SK-N-SH (cell line): ENCODE data around the gene ORM1. TPM values are rescaled to one million over a fixed set of nuclear protein-coding genes. Genes with fewer than 3 reads are reported as not detected.

Experiments
- CTCF ChIA-PET: fragments of 300-600, 350-600 bp; formaldehyde crosslinking; extraction: SDS; loops from one replicate; lab custom pipeline; 2021; lab: Yijun Ruan, JAX
- POLR2A ChIA-PET: fragments of 350-600 bp; sonication (Branson Sonifier 250); formaldehyde crosslinking; extraction: SDS; loops from one replicate; lab custom pipeline; 2020; ENCODE audit warnings: antibody characterized with exemption, inconsistent platforms; lab: Yijun Ruan, JAX
- DNase-seq: peaks from one replicate; pipeline ENCODE4 v3.0.0; 2012
- H2AFZ ChIP-seq: fragments of 200-600 bp; sonication (generic); 2 replicates; pipeline ENCODE4 v1.8.1; 2016; ENCODE audit warnings: antibody characterized with exemption, mild to moderate bottlenecking, low read depth
- H3F3A ChIP-seq: fragments of 200-600 bp; sonication (generic); replicated peaks from 2 replicates; pipeline ENCODE3; 2016; ENCODE audit warnings: antibody characterized with exemption, mild to moderate bottlenecking; ENCODE audit not compliant: insufficient read depth
- H3K27ac ChIP-seq, 2 experiments: fragments of 200-500 bp in 1 of 2; fragments of 200-600 bp in 1 of 2; sonication (Bioruptor generic) in 1 of 2; sonication (generic), shearing (Covaris generic) in 1 of 2; 2 replicates each; pipeline versions ENCODE4 v1.5.1 to v1.6.1; 2014 to 2016; ENCODE audit warnings: low read depth in 2 of 2, inconsistent platforms in 1 of 2, low read length in 1 of 2, mild to moderate bottlenecking in 1 of 2, mixed read lengths in 1 of 2
- H3K27me3 ChIP-seq: fragments of 200-600 bp; sonication (generic), shearing (Covaris generic); 2 replicates; pipeline ENCODE4 v1.6.1; 2016; ENCODE audit warnings: mixed run types; ENCODE audit not compliant: insufficient read depth
- H3K36me3 ChIP-seq, 2 experiments: fragments of 200-500 bp in 1 of 2; fragments of 200-600 bp in 1 of 2; sonication (Bioruptor generic) in 1 of 2; sonication (generic) in 1 of 2; replicated peaks in 1 of 2; 2 replicates each; pipeline versions ENCODE3 to v1.5.1; 2014 to 2016; ENCODE audit warnings: low read length in 1 of 2, mild to moderate bottlenecking in 1 of 2; ENCODE audit not compliant: insufficient read depth in 2 of 2, control insufficient read depth in 1 of 2
- H3K4me1 ChIP-seq, 2 experiments: fragments of 200-500 bp in 1 of 2; fragments of 200-600 bp in 1 of 2; sonication (Bioruptor generic) in 1 of 2; sonication (generic), shearing (Covaris generic) in 1 of 2; 2 replicates each; pipeline versions ENCODE4 v1.5.1 to v1.6.1; 2014 to 2016; ENCODE audit warnings: low read depth in 1 of 2, low read length in 1 of 2, mixed run types in 1 of 2; ENCODE audit not compliant: insufficient read depth in 2 of 2, control insufficient read depth in 1 of 2
- H3K4me2 ChIP-seq: fragments of 200-600 bp; sonication (generic), shearing (Covaris generic); 2 replicates; pipeline ENCODE4 v1.6.1; 2017; ENCODE audit warnings: mixed run types
- H3K4me3 ChIP-seq, 2 experiments: fragments of 200-500 bp in 1 of 2; fragments of 200-600 bp in 1 of 2; sonication (Bioruptor generic) in 1 of 2; sonication (generic), shearing (Covaris generic) in 1 of 2; 2 replicates each; pipeline versions ENCODE4 v1.5.1 to v1.8.1; 2014 to 2016; ENCODE audit warnings: low read depth in 2 of 2, inconsistent platforms in 1 of 2, low read length in 1 of 2, mild to moderate bottlenecking in 1 of 2, mixed read lengths in 1 of 2, moderate library complexity in 1 of 2
- H3K79me2 ChIP-seq: fragments of 200-600 bp; sonication (generic); 2 replicates; pipeline ENCODE4 v1.8.1; 2017; ENCODE audit warnings: mild to moderate bottlenecking; ENCODE audit not compliant: insufficient read depth
- H3K9ac ChIP-seq: fragments of 200-600 bp; sonication (generic); 2 replicates; pipeline ENCODE4 v1.6.1; 2017; ENCODE audit warnings: mixed run types
- H3K9me2 ChIP-seq: fragments of 200-600 bp; sonication (generic); 2 replicates; pipeline ENCODE4 v1.6.1; 2017; ENCODE audit warnings: mixed run types
- H3K9me3 ChIP-seq: fragments of 200-600 bp; sonication (generic); 2 replicates; pipeline ENCODE4 v1.6.1; 2017; ENCODE audit warnings: mixed run types, mild to moderate bottlenecking, moderate library complexity
- H4K20me1 ChIP-seq: fragments of 200-600 bp; sonication (generic); 2 replicates; pipeline ENCODE4 v1.6.1; 2017; ENCODE audit warnings: mild to moderate bottlenecking, mixed run types; ENCODE audit not compliant: insufficient read depth
- CHD2 ChIP-seq: fragments of 150-350 bp; IDR thresholded peaks from 2 replicates; pipeline ENCODE4 v1.6.1; 2018; ENCODE audit warnings: low read length; ENCODE audit not compliant: partially characterized antibody
- FOXJ3 ChIP-seq: sonication (generic); formaldehyde crosslinking; IDR thresholded peaks from 2 replicates; pipeline ENCODE4 v1.5.1; 2020; ENCODE audit warnings: mild to moderate bottlenecking, missing genetic modification reagents
- FOXM1 ChIP-seq: IDR thresholded peaks from 2 replicates; pipeline ENCODE4 v1.4.0; 2012; ENCODE audit warnings: low read depth, mild to moderate bottlenecking
- GABPA ChIP-seq: IDR thresholded peaks from 2 replicates; pipeline ENCODE4 v1.4.0; 2012; ENCODE audit warnings: low read depth, mild to moderate bottlenecking
- NRF1 ChIP-seq: IDR thresholded peaks from 2 replicates; pipeline ENCODE4 v1.6.1; 2012; ENCODE audit warnings: low read depth, mild to moderate bottlenecking, low read length
- RAD21 ChIP-seq: IDR thresholded peaks from 2 replicates; pipeline ENCODE4 v1.6.1; 2012; ENCODE audit warnings: mild to moderate bottlenecking, low read length
- RCOR1 ChIP-seq: fragments of 150-350 bp; IDR thresholded peaks from 2 replicates; pipeline ENCODE4 v1.6.1; 2017; ENCODE audit warnings: antibody characterized with exemption, low read length
- RFX5 ChIP-seq: IDR thresholded peaks from 2 replicates; pipeline ENCODE4 v1.6.1; 2012; ENCODE audit warnings: mild to moderate bottlenecking, improper control_type of control experiment, low read length
- SIN3A ChIP-seq: IDR thresholded peaks from 2 replicates; pipeline ENCODE4 v1.6.1; 2012; ENCODE audit warnings: low read depth, mild to moderate bottlenecking, low read length, moderate library complexity, borderline replicate concordance
- SMC3 ChIP-seq: IDR thresholded peaks from 2 replicates; pipeline ENCODE4 v1.6.1; 2012; ENCODE audit warnings: low read depth, low read length, improper control_type of control experiment
- TAF1 ChIP-seq: IDR thresholded peaks from 2 replicates; pipeline ENCODE4 v1.6.1; 2012; ENCODE audit warnings: low read depth, mild to moderate bottlenecking, low read length, moderate library complexity, borderline replicate concordance
- YY1 ChIP-seq: IDR thresholded peaks from 2 replicates; pipeline ENCODE4 v1.4.0; 2012; ENCODE audit warnings: low read depth, mild to moderate bottlenecking
- WGBS: methylation state at CpG from one replicate; pipeline ENCODE4 v1.1.6; 2017; ENCODE audit warnings: low lambda C conversion rate; 5-methylcytosine and 5-hydroxymethylcytosine counted together
- polyA plus RNA-seq, 3 experiments: library from polyadenylated mRNA; depleted of rRNA; stranded (reverse); fragments of >200 nt; gene quantifications; 2 replicates each; pipeline ENCODE4 v1.2.3, GENCODE V29; 2012
- TF ChIP-seq, protein P1 (sequence below): fragments of 150-350 bp; IDR thresholded peaks from 2 replicates; pipeline ENCODE4 v1.6.1; 2016; ENCODE audit warnings: mild to moderate bottlenecking, low read depth, low read length
- TF ChIP-seq, protein P2 (sequence below): IDR thresholded peaks from 2 replicates; pipeline ENCODE4 v1.4.0; 2012; ENCODE audit warnings: low read depth, borderline replicate concordance
- TF ChIP-seq, protein P3 (sequence below): fragments of 200-600 bp; sonication (generic); IDR thresholded peaks from 2 replicates; pipeline ENCODE4 v1.6.1; 2017; ENCODE audit warnings: antibody characterized with exemption, mild to moderate bottlenecking, moderate library complexity
- TF ChIP-seq, protein P4 (sequence below): IDR thresholded peaks from 2 replicates; pipeline ENCODE4 v1.6.1; 2012; ENCODE audit warnings: mild to moderate bottlenecking, low read depth, low read length, moderate library complexity
- TF ChIP-seq, protein P5 (sequence below): IDR thresholded peaks from 2 replicates; pipeline ENCODE4 v1.4.0; 2012; ENCODE audit warnings: low read depth
- TF ChIP-seq, protein P6 (sequence below): fragments of 150-350 bp; IDR thresholded peaks from 2 replicates; pipeline ENCODE4 v1.6.1; 2017; ENCODE audit warnings: antibody characterized with exemption, low read length, low read depth, borderline replicate concordance

The ORM1 gene
- polyA plus RNA-seq, 1 of the 3 experiments (the other 2 are of a cell fraction) = not detected

DNA sequence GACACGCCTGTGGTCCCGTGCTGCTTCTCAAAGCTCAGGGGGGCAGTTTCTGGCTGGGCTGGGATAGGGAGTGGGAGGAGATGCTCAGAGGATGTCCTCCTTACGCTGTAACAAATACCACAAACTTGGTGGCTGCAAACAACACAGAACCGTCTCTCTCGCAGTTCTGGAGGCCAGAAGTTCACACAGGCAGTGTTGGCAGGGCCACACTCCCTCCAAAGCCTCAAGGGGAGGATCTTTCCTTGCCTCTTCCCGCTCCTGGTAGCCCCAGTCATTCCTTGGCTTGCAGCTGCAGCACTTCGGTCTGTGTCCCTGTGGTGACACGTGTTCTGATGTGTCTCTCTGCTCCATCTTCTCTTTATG is 10.4 kb upstream of the ORM1 start:
- Histone ChIP-seq H3K36me3 (peaks cover 0 to 3% of the 10 kb centered on the region in 2 experiments), H3K79me2 (no peaks in the 10 kb centered on the region), H3F3A (no peaks in the 10 kb centered on the region), H3K9me2 (no peaks in the 10 kb centered on the region), H3K4me2 (no peak overlapping the region), H3K9me3 (no peaks in the 10 kb centered on the region), H4K20me1 (no peaks in the 10 kb centered on the region), H3K4me1 (no peaks in the 10 kb centered on the region), H3K9ac (no peak overlapping the region), H3K27ac (no peak overlapping the region), H3K27me3 (no peaks in the 10 kb centered on the region), H3K4me3 (no peak overlapping the region), H2AFZ (no peak overlapping the region)
- DNase-seq = no peak
- TF ChIP-seq NRF1 = no peak
- no peak for TF ChIP-seq CHD2
- WGBS = 96% methylated on average over 8 of the region's 8 CpGs
- ChIA-PET CTCF (no interaction called here), POLR2A (no interaction called here)

DNA sequence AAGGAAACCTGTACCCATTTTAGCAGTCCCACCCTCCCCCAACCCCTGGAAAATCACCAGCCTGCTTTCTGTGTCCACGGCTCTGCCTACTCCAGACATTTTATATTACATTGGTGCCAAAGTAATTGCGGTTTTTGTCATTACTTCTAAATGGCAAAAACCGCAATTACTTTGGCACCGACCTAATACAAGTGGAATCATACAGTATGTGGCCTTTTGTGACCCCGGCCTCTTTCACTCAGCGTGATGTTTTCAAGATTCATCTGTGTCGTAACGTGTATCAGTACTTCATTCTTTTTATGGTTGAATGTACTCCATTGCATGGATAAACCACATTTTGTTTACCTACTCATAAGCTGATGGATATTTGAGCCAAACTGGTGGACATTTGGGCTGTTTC is 9.7 kb upstream of the ORM1 start:
- peaks cover 0 to 3% of the 10 kb centered on the region in 2 experiments for H3K36me3 ChIP-seq
- TF ChIP-seq, protein P1, sequence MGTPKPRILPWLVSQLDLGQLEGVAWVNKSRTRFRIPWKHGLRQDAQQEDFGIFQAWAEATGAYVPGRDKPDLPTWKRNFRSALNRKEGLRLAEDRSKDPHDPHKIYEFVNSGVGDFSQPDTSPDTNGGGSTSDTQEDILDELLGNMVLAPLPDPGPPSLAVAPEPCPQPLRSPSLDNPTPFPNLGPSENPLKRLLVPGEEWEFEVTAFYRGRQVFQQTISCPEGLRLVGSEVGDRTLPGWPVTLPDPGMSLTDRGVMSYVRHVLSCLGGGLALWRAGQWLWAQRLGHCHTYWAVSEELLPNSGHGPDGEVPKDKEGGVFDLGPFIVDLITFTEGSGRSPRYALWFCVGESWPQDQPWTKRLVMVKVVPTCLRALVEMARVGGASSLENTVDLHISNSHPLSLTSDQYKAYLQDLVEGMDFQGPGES = no peak
- no peak for TF ChIP-seq TAF1
- TF ChIP-seq SMC3 = no peak
- no peak for TF ChIP-seq FOXM1
- TF ChIP-seq, protein P2, sequence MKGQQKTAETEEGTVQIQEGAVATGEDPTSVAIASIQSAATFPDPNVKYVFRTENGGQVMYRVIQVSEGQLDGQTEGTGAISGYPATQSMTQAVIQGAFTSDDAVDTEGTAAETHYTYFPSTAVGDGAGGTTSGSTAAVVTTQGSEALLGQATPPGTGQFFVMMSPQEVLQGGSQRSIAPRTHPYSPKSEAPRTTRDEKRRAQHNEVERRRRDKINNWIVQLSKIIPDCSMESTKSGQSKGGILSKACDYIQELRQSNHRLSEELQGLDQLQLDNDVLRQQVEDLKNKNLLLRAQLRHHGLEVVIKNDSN = no peak
- TF ChIP-seq RFX5 = no peak
- no peak for TF ChIP-seq RCOR1
- TF ChIP-seq RAD21 = no peak
- TF ChIP-seq, protein P3, sequence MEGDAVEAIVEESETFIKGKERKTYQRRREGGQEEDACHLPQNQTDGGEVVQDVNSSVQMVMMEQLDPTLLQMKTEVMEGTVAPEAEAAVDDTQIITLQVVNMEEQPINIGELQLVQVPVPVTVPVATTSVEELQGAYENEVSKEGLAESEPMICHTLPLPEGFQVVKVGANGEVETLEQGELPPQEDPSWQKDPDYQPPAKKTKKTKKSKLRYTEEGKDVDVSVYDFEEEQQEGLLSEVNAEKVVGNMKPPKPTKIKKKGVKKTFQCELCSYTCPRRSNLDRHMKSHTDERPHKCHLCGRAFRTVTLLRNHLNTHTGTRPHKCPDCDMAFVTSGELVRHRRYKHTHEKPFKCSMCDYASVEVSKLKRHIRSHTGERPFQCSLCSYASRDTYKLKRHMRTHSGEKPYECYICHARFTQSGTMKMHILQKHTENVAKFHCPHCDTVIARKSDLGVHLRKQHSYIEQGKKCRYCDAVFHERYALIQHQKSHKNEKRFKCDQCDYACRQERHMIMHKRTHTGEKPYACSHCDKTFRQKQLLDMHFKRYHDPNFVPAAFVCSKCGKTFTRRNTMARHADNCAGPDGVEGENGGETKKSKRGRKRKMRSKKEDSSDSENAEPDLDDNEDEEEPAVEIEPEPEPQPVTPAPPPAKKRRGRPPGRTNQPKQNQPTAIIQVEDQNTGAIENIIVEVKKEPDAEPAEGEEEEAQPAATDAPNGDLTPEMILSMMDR = no peak
- no peak for TF ChIP-seq YY1
- no peak for TF ChIP-seq FOXJ3 (CRISPR knock-in tag)
- TF ChIP-seq GABPA = no peak
- TF ChIP-seq NRF1 = no peak
- no peak for TF ChIP-seq SIN3A
- TF ChIP-seq, protein P4, sequence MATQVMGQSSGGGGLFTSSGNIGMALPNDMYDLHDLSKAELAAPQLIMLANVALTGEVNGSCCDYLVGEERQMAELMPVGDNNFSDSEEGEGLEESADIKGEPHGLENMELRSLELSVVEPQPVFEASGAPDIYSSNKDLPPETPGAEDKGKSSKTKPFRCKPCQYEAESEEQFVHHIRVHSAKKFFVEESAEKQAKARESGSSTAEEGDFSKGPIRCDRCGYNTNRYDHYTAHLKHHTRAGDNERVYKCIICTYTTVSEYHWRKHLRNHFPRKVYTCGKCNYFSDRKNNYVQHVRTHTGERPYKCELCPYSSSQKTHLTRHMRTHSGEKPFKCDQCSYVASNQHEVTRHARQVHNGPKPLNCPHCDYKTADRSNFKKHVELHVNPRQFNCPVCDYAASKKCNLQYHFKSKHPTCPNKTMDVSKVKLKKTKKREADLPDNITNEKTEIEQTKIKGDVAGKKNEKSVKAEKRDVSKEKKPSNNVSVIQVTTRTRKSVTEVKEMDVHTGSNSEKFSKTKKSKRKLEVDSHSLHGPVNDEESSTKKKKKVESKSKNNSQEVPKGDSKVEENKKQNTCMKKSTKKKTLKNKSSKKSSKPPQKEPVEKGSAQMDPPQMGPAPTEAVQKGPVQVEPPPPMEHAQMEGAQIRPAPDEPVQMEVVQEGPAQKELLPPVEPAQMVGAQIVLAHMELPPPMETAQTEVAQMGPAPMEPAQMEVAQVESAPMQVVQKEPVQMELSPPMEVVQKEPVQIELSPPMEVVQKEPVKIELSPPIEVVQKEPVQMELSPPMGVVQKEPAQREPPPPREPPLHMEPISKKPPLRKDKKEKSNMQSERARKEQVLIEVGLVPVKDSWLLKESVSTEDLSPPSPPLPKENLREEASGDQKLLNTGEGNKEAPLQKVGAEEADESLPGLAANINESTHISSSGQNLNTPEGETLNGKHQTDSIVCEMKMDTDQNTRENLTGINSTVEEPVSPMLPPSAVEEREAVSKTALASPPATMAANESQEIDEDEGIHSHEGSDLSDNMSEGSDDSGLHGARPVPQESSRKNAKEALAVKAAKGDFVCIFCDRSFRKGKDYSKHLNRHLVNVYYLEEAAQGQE = no peak
- TF ChIP-seq, protein P5, sequence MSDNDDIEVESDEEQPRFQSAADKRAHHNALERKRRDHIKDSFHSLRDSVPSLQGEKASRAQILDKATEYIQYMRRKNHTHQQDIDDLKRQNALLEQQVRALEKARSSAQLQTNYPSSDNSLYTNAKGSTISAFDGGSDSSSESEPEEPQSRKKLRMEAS = no peak
- TF ChIP-seq, protein P6, sequence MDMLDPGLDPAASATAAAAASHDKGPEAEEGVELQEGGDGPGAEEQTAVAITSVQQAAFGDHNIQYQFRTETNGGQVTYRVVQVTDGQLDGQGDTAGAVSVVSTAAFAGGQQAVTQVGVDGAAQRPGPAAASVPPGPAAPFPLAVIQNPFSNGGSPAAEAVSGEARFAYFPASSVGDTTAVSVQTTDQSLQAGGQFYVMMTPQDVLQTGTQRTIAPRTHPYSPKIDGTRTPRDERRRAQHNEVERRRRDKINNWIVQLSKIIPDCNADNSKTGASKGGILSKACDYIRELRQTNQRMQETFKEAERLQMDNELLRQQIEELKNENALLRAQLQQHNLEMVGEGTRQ = no peak
- TF ChIP-seq, all 33 proteins: peak for 0
- 91% methylated on average over 8 of the region's 8 CpGs for WGBS
- H3K4me1 ChIP-seq = no peaks in the 10 kb centered on the region
- DNase-seq = no peak
- H3K4me2 ChIP-seq = no peak overlapping the region
- no peak overlapping the region for H3K9ac ChIP-seq
- ChIA-PET CTCF (interaction anchor here (1.9 to 2.3 kb wide), 3 partner anchors 22 to 230 kb away, joined by 8 to 15 read pairs (median 10); no protein-coding TSS in a partner anchor), POLR2A (no interaction called here)
- H3K9me2 ChIP-seq = no peaks in the 10 kb centered on the region
- no peak overlapping the region for H3K27ac ChIP-seq
- H4K20me1 ChIP-seq = no peaks in the 10 kb centered on the region
- no peaks in the 10 kb centered on the region for H3F3A ChIP-seq
- H2AFZ ChIP-seq = no peak overlapping the region
- no peaks in the 10 kb centered on the region for H3K27me3 ChIP-seq
- no peaks in the 10 kb centered on the region for H3K9me3 ChIP-seq
- no peak overlapping the region for H3K4me3 ChIP-seq
- no peaks in the 10 kb centered on the region for H3K79me2 ChIP-seq
